Measurements from ENCODE around the gene GFM1. TPM values are rescaled to one million over a fixed set of nuclear protein-coding genes. Genes with fewer than 3 reads are reported as not detected.
A peak's percentile ranks its signal among the peaks of the same experiment; 100 is the strongest.

GFM1 gene
- total RNA-seq, 6 donors from 2014 or later: 15.3 to 50.0 (median 39.2) TPM

DNA sequence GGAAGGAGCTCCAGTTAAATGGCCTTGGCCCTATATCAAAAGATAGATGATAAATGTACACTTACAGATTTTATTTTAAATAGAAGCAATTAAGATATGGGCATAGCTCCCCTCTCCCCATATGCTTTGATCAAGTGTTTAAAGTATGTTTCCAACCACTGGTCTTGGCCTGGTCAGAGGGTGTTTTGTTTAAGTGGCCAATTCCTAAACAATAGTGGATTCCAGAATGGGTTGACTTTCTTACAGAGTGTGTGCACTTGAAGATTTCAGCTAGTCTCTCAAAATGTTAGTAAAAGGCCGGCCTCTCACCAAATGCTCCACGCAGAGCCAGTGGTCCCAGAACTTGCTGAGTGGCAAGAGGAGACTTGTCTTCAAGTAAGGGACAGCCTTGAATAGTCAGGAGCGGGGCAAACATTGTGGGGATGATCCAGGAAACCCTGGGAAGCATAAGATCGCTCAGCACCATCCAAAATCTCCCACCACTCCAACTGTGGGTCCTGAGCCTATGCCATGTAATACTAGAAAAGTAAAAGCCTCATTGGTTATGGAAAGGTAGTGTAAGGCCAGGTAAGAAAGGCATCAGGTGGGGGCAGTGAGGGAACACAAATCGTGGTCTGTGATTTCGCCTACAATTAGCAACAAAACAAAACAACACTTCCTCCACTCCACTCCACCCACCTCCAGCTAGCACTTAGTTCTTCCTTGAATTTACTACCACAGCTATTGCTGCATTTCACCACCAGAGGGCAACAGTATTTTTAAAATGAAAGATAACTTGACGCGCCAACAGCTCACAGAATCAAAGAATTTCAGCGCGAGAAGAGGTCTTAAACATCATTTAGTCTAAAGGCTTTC, 83.1 kb downstream of the GFM1 start:
- peak overlapping the region; percentile 9 to 74 (median 58) for H3K27ac ChIP-seq
- H3K4me1 ChIP-seq: peaks cover 27 to 41% (median 37%) of the 10 kb centered on the region in 4 donors
- TF ChIP-seq POLR2A (IDR thresholded peaks at IDR 0.05): no peak
- TF ChIP-seq, protein P1, sequence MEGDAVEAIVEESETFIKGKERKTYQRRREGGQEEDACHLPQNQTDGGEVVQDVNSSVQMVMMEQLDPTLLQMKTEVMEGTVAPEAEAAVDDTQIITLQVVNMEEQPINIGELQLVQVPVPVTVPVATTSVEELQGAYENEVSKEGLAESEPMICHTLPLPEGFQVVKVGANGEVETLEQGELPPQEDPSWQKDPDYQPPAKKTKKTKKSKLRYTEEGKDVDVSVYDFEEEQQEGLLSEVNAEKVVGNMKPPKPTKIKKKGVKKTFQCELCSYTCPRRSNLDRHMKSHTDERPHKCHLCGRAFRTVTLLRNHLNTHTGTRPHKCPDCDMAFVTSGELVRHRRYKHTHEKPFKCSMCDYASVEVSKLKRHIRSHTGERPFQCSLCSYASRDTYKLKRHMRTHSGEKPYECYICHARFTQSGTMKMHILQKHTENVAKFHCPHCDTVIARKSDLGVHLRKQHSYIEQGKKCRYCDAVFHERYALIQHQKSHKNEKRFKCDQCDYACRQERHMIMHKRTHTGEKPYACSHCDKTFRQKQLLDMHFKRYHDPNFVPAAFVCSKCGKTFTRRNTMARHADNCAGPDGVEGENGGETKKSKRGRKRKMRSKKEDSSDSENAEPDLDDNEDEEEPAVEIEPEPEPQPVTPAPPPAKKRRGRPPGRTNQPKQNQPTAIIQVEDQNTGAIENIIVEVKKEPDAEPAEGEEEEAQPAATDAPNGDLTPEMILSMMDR (IDR thresholded peaks at IDR 0.05): peak; percentile 77 to 89 (median 88)
- peak overlapping the region in 2 of 4 donors; percentile 17 to 26 for H3K4me3 ChIP-seq
- no peaks in the 10 kb centered on the region for H3K27me3 ChIP-seq
- DNase-seq (peak in 1 of 2 donors; percentile 46), ATAC-seq (ENCODE audit: low FRiP score in 2 of 2) (peak; percentile 50 to 54)
- 26 to 29% methylated on average over 10 of the region's 10 CpGs for WGBS, 2 donors
- no peaks in the 10 kb centered on the region for H3K9me3 ChIP-seq
- H3K36me3 ChIP-seq: no peaks in the 10 kb centered on the region

DNA sequence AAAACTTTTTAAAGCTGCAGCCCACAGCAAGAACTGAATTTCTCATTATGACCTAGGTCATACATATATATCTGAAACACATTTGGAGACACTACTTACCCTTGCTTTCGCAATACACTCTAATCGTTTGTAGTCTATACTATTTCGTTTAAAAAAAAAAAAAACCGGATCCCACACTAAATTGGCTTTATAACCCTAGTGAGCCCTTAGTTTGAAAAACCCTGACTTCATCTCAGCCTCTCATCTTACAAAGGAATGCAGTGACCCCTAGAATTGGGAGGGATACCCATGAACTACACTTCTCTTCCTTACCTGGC, 83.7 kb downstream of the GFM1 start:
- Histone ChIP-seq H3K27ac (peak overlapping the region in 1 of 4 donors; percentile 51), H3K4me1 (peaks cover 22 to 47% (median 37%) of the 10 kb centered on the region in 4 donors), H3K36me3 (no peaks in the 10 kb centered on the region), H3K4me3 (peak overlapping the region in 2 of 4 donors; percentile 17 to 26), H3K9me3 (no peaks in the 10 kb centered on the region), H3K27me3 (no peaks in the 10 kb centered on the region)
- no peak for ATAC-seq (ENCODE audit: low FRiP score in 2 of 2)
- WGBS, 2 donors: 38 to 49% methylated on average over 4 of the region's 4 CpGs
- no peak for DNase-seq
- TF ChIP-seq, protein P1 (IDR thresholded peaks at IDR 0.05): no peak
- TF ChIP-seq POLR2A (IDR thresholded peaks at IDR 0.05) (no peak), EP300 (IDR thresholded peaks at IDR 0.05) (no peak), POLR2AphosphoS5 (IDR thresholded peaks at IDR 0.05) (no peak)

DNA sequence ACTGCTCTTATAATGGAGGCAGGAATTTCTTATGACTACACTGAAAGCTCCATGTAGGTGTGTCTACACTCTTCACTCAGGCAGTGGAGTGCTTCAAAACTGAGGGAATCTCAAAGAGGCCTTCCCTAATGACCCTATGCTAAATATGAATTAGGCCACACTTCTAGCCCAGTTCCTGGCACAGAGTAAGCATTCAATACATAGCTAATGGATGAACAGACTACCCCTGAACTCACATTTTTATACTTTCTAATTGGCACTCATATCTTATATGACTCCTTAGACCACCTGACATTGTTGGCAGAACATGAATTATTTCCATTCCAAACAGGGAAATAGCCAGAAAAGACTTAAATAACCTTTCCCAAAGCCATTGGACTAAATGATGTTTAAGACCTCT, 84.5 kb downstream of the GFM1 start:
- Histone ChIP-seq H3K4me1 (peaks cover 25 to 49% (median 36%) of the 10 kb centered on the region in 4 donors), H3K9me3 (no peaks in the 10 kb centered on the region), H3K27me3 (no peaks in the 10 kb centered on the region), H3K4me3 (no peak overlapping the region), H3K36me3 (no peaks in the 10 kb centered on the region), H3K27ac (no peak overlapping the region)
- TF ChIP-seq POLR2AphosphoS5 (IDR thresholded peaks at IDR 0.05): no peak
- no peak for TF ChIP-seq POLR2A (IDR thresholded peaks at IDR 0.05)
- TF ChIP-seq, protein P1 (IDR thresholded peaks at IDR 0.05): no peak
- TF ChIP-seq EP300 (IDR thresholded peaks at IDR 0.05): no peak
- ATAC-seq (ENCODE audit: low FRiP score in 2 of 2) (no peak), DNase-seq (no peak)

DNA sequence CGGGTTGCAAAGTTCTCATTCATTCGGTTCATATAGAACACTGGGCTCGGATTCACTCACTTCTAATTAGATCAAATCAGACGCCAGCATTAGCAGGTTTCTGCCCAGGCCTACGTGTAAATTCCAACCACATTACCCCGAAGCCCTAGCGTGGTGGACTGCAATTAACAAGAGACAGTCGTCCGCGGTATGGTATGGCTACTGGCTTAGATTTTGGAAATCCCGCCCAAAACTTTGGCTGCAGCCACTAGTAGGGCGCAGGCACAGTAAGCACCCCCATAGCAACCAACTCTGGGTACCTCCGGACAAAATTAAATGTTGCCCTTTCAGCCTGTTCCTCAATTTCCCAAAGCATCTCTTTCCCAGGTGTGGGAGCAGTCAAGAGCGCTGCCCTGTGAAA, 87.2 kb downstream of the GFM1 start:
- ATAC-seq (ENCODE audit: low FRiP score in 2 of 2): no peak

More for the DNA sequence above, 87.2 kb downstream of the GFM1 start:
- Histone ChIP-seq H3K9me3 (peaks cover 0 to 5% (median 2%) of the 10 kb centered on the region in 4 donors), H3K27ac (peak overlapping the region; percentile 61 to 82 (median 80)), H3K36me3 (no peaks in the 10 kb centered on the region), H3K4me3 (peak overlapping the region; percentile 53 to 69 (median 60)), H3K4me1 (peaks cover 25 to 47% (median 31%) of the 10 kb centered on the region in 4 donors), H3K27me3 (no peaks in the 10 kb centered on the region)
- DNase-seq: no peak
- no peak for TF ChIP-seq POLR2AphosphoS5 (IDR thresholded peaks at IDR 0.05)
- no peak for TF ChIP-seq EP300 (IDR thresholded peaks at IDR 0.05)
- TF ChIP-seq, protein P1 (IDR thresholded peaks at IDR 0.05): no peak
- TF ChIP-seq POLR2A (IDR thresholded peaks at IDR 0.05): no peak
- WGBS, 2 donors: 72% methylated on average over 13 to 14 of the region's 14 CpGs
